HL-60/S4 treated with phorbol 12-myristate 13-acetate at 8.2 ng/mL for 4 days and 3 days (cell line): ENCODE results near the gene DOCK9.
"Not testable (repeated sequence)": the region's sequence is repeated elsewhere in the genome, so short reads cannot be mapped to it uniquely, and the experiment has no call there.

Experiments
- in situ Hi-C: fragments of 300-500 bp; cut with MboI; formaldehyde crosslinking; loops from 2 replicates; pipeline ENCODE4 v1.15.0; 2022; ENCODE audit warnings: low sequenced_read_pairs

The DOCK9 gene

GRCh38 chr13:98827449-98827848 is 150.4 kb downstream of the DOCK9 start:
- in situ Hi-C loops = no loop called here

- in situ Hi-C loops = no loop called here
Measured at GRCh38 chr13:98826146-98826545, 151.7 kb downstream of the DOCK9 start.

- in situ Hi-C loops = no loop called here
Measured at GRCh38 chr13:98825659-98826058, 152.2 kb downstream of the DOCK9 start.

- in situ Hi-C loops = no loop called here
Measured at GRCh38 chr13:98824376-98825160, 153.3 kb downstream of the DOCK9 start.

- in situ Hi-C loops = no loop called here
Measured at GRCh38 chr13:98823442-98823841, 154.4 kb downstream of the DOCK9 start.

GRCh38 chr13:98822225-98822606 is 155.6 kb downstream of the DOCK9 start:
- in situ Hi-C loops = no loop called here

GRCh38 chr13:98821372-98822224 is 156.3 kb downstream of the DOCK9 start:
- in situ Hi-C loops = no loop called here

- in situ Hi-C loops = no loop called here
Measured at GRCh38 chr13:98820744-98821371, 157.0 kb downstream of the DOCK9 start.

GRCh38 chr13:98820300-98820699 is 157.6 kb downstream of the DOCK9 start:
- in situ Hi-C loops = no loop called here

- in situ Hi-C loops = no loop called here
Measured at GRCh38 chr13:98819382-98820010, 158.4 kb downstream of the DOCK9 start.

- in situ Hi-C loops = no loop called here
Measured at GRCh38 chr13:98816406-98816805, 161.5 kb downstream of the DOCK9 start.

- in situ Hi-C loops = no loop called here
Measured at GRCh38 chr13:98813993-98814392, 163.9 kb downstream of the DOCK9 start.

- in situ Hi-C loops = not testable (repeated sequence)
Measured at GRCh38 chr13:98812186-98812790, 165.6 kb downstream of the DOCK9 start.

- in situ Hi-C loops = no loop called here
Measured at GRCh38 chr13:98810746-98811145, 167.1 kb downstream of the DOCK9 start.

- in situ Hi-C loops = no loop called here
Measured at GRCh38 chr13:98809345-98809777, 168.5 kb downstream of the DOCK9 start.

- in situ Hi-C loops = no loop called here
Measured at GRCh38 chr13:98807774-98808173, 170.1 kb downstream of the DOCK9 start.

GRCh38 chr13:98804336-98804855 is 173.5 kb downstream of the DOCK9 start:
- in situ Hi-C loops = no loop called here

GRCh38 chr13:98803921-98804320 is 173.9 kb downstream of the DOCK9 start:
- in situ Hi-C loops = no loop called here

GRCh38 chr13:98803111-98803561 is 174.7 kb downstream of the DOCK9 start:
- in situ Hi-C loops = no loop called here

- in situ Hi-C loops = no loop called here
Measured at GRCh38 chr13:98802559-98802958, 175.3 kb downstream of the DOCK9 start.
